ENCODE measurements around the gene CCDC63. TPM values are rescaled to one million over a fixed set of nuclear protein-coding genes. Genes with fewer than 3 reads are reported as not detected.

Gene CCDC63
- total RNA-seq, 1 experiment from 2014 or later = not detected

Other genes with a start within 250 kb of the CCDC63 start
- 34.3 TPM in 2 replicates for gene TCTN1, start 232.9 kb upstream of the CCDC63 start, total RNA-seq (2014; rRNA removed)
- gene HVCN1, start 157.9 kb upstream of the CCDC63 start, total RNA-seq (2014; rRNA removed) = 4.3 and 4.9 TPM in 2 replicates
- gene PPP1CC, start 104.1 kb upstream of the CCDC63 start, total RNA-seq (2014; rRNA removed) = 147 and 158 TPM in 2 replicates
- gene MYL2, start 73.6 kb downstream of the CCDC63 start, total RNA-seq (2014; rRNA removed) = not detected in 2 replicates
- gene CUX2, start 187.2 kb downstream of the CCDC63 start, total RNA-seq (2014; rRNA removed) = not detected in 2 replicates